Psoas muscle (tissue), 8 donors: Measurements from ENCODE around the gene HEPH. TPM values are rescaled to one million over a fixed set of nuclear protein-coding genes. Genes with fewer than 3 reads are reported as not detected.
"Not testable (repeated sequence)": the region's sequence is repeated elsewhere in the genome, so short reads cannot be mapped to it uniquely, and the experiment has no call there.

Experiments used
- ATAC-seq, 4 donors: fragments of 200-7000 bp; cut with Tn5 transposase; one replicate each; pipeline ENCODE4 v1.9.1; 2020; ENCODE audit warnings: moderate library complexity in 3 of 4, mild to moderate bottlenecking in 2 of 4
- DNase-seq, 2 donors: peaks; one replicate each; pipeline ENCODE4 v3.0.0-alpha.2; 2020
- H3K27ac ChIP-seq: fragments of 200-600 bp; one replicate; pipeline ENCODE4 v1.8.0; 2022
- H3K27me3 ChIP-seq, 3 donors: fragments of 200-600 bp in 1 of 3; one replicate each; pipeline versions ENCODE4 v1.6.1 to v1.8.0; 2013 to 2022; ENCODE audit warnings: low read length in 2 of 3, mild to moderate bottlenecking in 2 of 3, moderate library complexity in 1 of 3; ENCODE audit not compliant: insufficient read depth in 3 of 3
- H3K36me3 ChIP-seq, 2 donors: fragments of 200-600 bp in 1 of 2; one replicate each; pipeline versions ENCODE4 v1.6.1 to v1.8.0; 2013 to 2022; ENCODE audit warnings: low read depth in 1 of 2, mild to moderate bottlenecking in 1 of 2, moderate library complexity in 1 of 2; ENCODE audit not compliant: insufficient read depth in 1 of 2
- H3K4me1 ChIP-seq: fragments of 200-600 bp; one replicate; pipeline ENCODE4 v1.8.0; 2022
- H3K4me3 ChIP-seq: fragments of 200-600 bp; one replicate; pipeline ENCODE4 v1.8.0; 2022; ENCODE audit warnings: mild to moderate bottlenecking
- H3K9me3 ChIP-seq: fragments of 200-600 bp; one replicate; pipeline ENCODE4 v1.8.0; 2022
- whole genome bisulfite sequencing, 3 donors: extraction: QIAGEN DNeasy Blood & Tissue Kit; methylation state at CpG; one replicate each; pipeline versions ENCODE4 v1.1.6 to v1.1.7; 2013; 5-methylcytosine and 5-hydroxymethylcytosine counted together
- intact Hi-C, 2 donors: fragments of 100-400 bp; cut with DNase I; formaldehyde crosslinking; loops; one replicate each; pipeline versions ENCODE4 v1.11.0 to v1.14.2; 2022
- polyA plus RNA-seq, 3 donors: library from polyadenylated mRNA; stranded (reverse); fragments of 200-250 nt; gene quantifications; one replicate each; pipeline ENCODE4 v1.2.3, GENCODE V29; 2013
- total RNA-seq, 4 donors: library from RNA; stranded (reverse); fragmentation: NEBNext Ultra II Directional in 2 of 4; extraction: Animal tissue kit (Norgen Biotek cat#: 25700) in 2 of 4; gene quantifications; one replicate each; pipeline versions ENCODE4 v1.2.1 to v1.2.4, GENCODE V29; 2021 to 2023
- TF ChIP-seq, protein P1 (sequence below): fragments of 200-600 bp; IDR thresholded peaks from one replicate; pipeline ENCODE4 v1.8.0; 2022; ENCODE audit warnings: antibody characterized with exemption
- donor health status: healthy with polysubstance abuse.
- donor health status: DM: no; HTN: no; CAD: no; lungs with moderate emphysema.
- donor health status: Bipolar disorder and iron deficiency.
- donor health status: healthy.
- donor health status: DM: yes; HTN: yes; CAD: no.
- donor health status: DM: no; HTN: no; CAD: no.
- donor health status: DM: no; HTN: no; CAD: no.
- donor health status: DM: yes; HTN: yes; CAD: no.

HEPH gene
- total and polyA plus RNA-seq, 7 donors = 0.19 to 1.6 (median 0.34) TPM

DNA sequence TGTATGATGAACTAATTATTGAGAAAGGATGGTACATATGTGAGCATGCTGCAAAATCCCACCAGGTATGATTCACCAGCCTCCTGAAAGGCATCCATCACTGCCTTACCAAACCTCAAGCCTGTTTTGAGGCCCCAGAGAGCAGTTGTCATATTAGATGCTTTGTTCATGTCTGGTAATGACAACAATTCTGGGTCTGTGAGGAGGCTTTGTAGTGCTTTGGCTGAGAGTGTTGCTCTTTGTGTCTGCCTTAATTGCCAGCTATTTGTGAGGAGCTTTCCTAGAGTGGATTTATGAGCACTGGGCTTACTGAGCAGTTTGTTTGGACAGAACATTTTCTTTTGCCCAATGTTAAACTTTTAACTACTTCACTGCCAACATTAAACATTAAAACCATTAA, 69.2 kb downstream of the HEPH start:
- Histone ChIP-seq H3K27ac (no peak overlapping the region), H3K27me3 (peaks cover 0 to 5% (median 0%) of the 10 kb centered on the region in 3 donors), H3K36me3 (no peaks in the 10 kb centered on the region), H3K4me1 (no peaks in the 10 kb centered on the region), H3K9me3 (no peaks in the 10 kb centered on the region), H3K4me3 (no peak overlapping the region)
- intact Hi-C loops = no loop called here
- no peak for ATAC-seq
- no peak for DNase-seq
- TF ChIP-seq, protein P1, sequence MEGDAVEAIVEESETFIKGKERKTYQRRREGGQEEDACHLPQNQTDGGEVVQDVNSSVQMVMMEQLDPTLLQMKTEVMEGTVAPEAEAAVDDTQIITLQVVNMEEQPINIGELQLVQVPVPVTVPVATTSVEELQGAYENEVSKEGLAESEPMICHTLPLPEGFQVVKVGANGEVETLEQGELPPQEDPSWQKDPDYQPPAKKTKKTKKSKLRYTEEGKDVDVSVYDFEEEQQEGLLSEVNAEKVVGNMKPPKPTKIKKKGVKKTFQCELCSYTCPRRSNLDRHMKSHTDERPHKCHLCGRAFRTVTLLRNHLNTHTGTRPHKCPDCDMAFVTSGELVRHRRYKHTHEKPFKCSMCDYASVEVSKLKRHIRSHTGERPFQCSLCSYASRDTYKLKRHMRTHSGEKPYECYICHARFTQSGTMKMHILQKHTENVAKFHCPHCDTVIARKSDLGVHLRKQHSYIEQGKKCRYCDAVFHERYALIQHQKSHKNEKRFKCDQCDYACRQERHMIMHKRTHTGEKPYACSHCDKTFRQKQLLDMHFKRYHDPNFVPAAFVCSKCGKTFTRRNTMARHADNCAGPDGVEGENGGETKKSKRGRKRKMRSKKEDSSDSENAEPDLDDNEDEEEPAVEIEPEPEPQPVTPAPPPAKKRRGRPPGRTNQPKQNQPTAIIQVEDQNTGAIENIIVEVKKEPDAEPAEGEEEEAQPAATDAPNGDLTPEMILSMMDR = no peak

DNA sequence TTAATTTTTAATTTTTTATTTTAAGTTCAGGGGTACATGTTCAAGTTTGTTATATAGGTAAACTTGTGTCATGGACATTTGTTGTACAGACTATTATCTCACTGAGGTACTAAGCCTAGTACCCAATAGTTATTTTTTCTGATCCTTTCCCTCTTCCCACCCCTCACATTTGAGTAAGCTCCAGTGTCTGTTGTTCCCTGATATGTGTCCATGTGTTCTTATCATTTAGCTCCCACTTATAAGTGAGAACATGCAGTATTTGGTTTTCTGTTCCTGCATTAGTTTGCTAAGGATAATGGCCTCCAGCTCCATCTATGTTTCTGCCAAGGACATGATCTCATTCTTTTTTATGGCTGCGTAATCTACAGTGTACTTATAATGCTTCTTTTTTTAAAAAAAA, 69.9 kb downstream of the HEPH start:
- H3K4me1 ChIP-seq, H3K9me3 ChIP-seq, ATAC-seq, DNase-seq, H3K27me3 ChIP-seq, H3K4me3 ChIP-seq, H3K36me3 ChIP-seq, intact Hi-C loops, H3K27ac ChIP-seq: not testable (repeated sequence)
- 72 to 88% (median 86%) methylated on average over 1 of the region's 1 CpG for WGBS, 3 donors

DNA sequence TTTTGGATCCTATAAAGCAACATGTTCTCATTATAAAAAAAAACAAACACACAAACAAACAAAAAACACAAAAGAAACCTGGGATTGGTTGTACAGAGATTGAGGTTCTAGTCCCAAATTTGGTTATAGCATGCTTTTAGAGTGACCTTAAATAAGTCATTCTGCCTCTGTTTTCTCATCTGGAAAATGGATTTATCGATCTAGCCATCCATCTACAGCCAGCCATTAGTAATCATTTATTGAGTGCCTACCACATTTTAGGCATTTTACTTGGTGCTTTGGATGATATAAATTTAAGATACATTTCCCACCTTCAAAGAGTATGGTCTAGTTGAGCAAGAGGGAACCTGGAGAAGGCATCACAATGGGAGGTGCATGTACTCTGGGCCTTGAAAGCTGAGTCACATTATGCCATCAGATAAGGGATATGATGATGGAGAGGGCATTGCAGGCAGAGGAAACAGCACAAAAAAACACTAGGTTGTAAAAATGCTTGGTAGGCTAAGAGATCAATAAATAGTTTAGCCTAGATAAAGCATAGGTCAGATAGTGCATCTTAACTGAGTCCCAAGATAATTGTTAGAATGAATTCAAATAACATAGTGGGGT, 91.4 kb downstream of the HEPH start:
- H3K27ac ChIP-seq = no peak overlapping the region
- intact Hi-C loops = no loop called here
- H3K27me3 ChIP-seq = peaks cover 0 to 6% (median 0%) of the 10 kb centered on the region in 3 donors
- DNase-seq = no peak
- TF ChIP-seq, protein P1 = no peak
- no peaks in the 10 kb centered on the region for H3K36me3 ChIP-seq
- H3K4me3 ChIP-seq = no peak overlapping the region
- ATAC-seq = no peak
- H3K4me1 ChIP-seq = no peaks in the 10 kb centered on the region
- WGBS, 3 donors = 71 to 90% (median 88%) methylated on average over 1 of the region's 1 CpG
- H3K9me3 ChIP-seq = peaks cover 5% of the 10 kb centered on the region

DNA sequence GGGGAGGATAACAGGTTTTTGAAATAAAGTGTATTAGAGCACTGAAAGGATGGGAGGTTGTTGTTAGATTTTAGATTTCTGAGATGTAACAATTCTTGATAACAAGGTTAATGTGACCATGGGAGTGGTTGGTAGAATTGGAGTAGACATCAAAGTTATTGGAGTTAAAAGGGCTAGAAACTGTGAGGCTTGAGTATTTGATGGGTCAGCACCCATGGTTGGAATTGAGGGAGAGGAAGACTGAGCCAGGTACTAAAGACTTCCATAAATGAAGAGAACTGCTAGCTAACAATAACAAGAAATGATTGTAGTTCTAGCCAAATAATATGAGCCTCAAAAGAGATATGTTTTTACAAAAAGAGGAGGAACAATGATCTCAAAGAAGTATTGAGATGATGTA, 98.8 kb downstream of the HEPH start:
- no peak overlapping the region for H3K4me3 ChIP-seq
- TF ChIP-seq, protein P1 = no peak
- DNase-seq (no peak), ATAC-seq (no peak)
- H3K27ac ChIP-seq = no peak overlapping the region
- intact Hi-C loops = no loop called here
- no peaks in the 10 kb centered on the region for H3K27me3 ChIP-seq
- H3K4me1 ChIP-seq = no peaks in the 10 kb centered on the region
- no peaks in the 10 kb centered on the region for H3K36me3 ChIP-seq
- no peaks in the 10 kb centered on the region for H3K9me3 ChIP-seq

Other genes with a start within 250 kb of the HEPH start
- 10 to 100 TPM; 12.0 to 24.5 (median 14.9) TPM for gene VSIG4, start 124.2 kb upstream of the HEPH start, total RNA-seq
- 10 to 100 TPM in 1 of 3 donors, 1 to 10 TPM in 2; 5.8 to 15.1 (median 6.7) TPM for gene VSIG4, start 124.2 kb upstream of the HEPH start, polyA plus RNA-seq